K562 (cell line): ENCODE results near the gene SLC4A1. TPM values are rescaled to one million over a fixed set of nuclear protein-coding genes. Genes with fewer than 3 reads are reported as not detected.

Source experiments
- ATAC-seq: fragments of 200-7000 bp; cut with Tn5 transposase; 3 replicates; pipeline ENCODE4 v1.9.1; 2020; ENCODE audit warnings: moderate library complexity
- BruUV-seq: library from RNA; stranded (reverse); fragments of 400-500 nt; replicated peaks from 2 replicates; lab custom pipeline; 2021; lab: Mats Ljungman, UMichigan
- CTCF ChIA-PET: fragments of 300-600 bp; formaldehyde crosslinking; extraction: SDS; loops from one replicate; lab custom pipeline; 2021; ENCODE audit warnings: low intra/inter-chr PET ratio; lab: Yijun Ruan, JAX
- POLR2A ChIA-PET: fragments of 300-600, 350-650 bp; sonication (Branson Sonifier 250); formaldehyde crosslinking; extraction: SDS; loops from one replicate; lab custom pipeline; 2021; ENCODE audit warnings: antibody characterized with exemption, inconsistent platforms; lab: Yijun Ruan, JAX
- DNase-seq, 4 experiments: peaks; one replicate each; pipeline versions ENCODE4 v3.0.0 to v3.0.0-alpha.2; 2011 to 2018; ENCODE audit warnings: low spot score in 3 of 4, mixed read lengths in 3 of 4; ENCODE audit errors: extremely low read depth in 1 of 4
- FAIRE-seq: peaks from 2 replicates; lab custom pipeline; 2011; peaks lifted over from hg19 to GRCh38; lab: Jason Lieb, UNC
- H2AFZ ChIP-seq: 2 replicates; pipeline ENCODE4 v1.6.0; 2011; ENCODE audit warnings: low read depth, low read length, control low read depth, inconsistent platforms
- H3K27ac ChIP-seq: fragments of 200-600 bp; 3 replicates; pipeline ENCODE4 v1.8.0; 2011; ENCODE audit warnings: low read depth, mild to moderate bottlenecking, control low read depth, inconsistent platforms, low read length, moderate library complexity, mixed read lengths; ENCODE audit errors: extremely low read depth
- H3K27me3 ChIP-seq, 2 experiments: fragments of 300-600 bp in 1 of 2; 2 replicates in 1 of 2; 3 replicates in 1 of 2; pipeline versions ENCODE4 v1.6.0 to v1.8.0; 2011; ENCODE audit warnings: inconsistent platforms in 2 of 2, low read length in 2 of 2, mild to moderate bottlenecking in 1 of 2, mixed read lengths in 1 of 2, moderate library complexity in 1 of 2; ENCODE audit not compliant: control insufficient read depth in 2 of 2, insufficient read depth in 2 of 2
- H3K36me3 ChIP-seq: fragments of 300-600 bp; 3 replicates; pipeline ENCODE4 v1.8.0; 2011; ENCODE audit warnings: mild to moderate bottlenecking, low read length, inconsistent platforms; ENCODE audit not compliant: control insufficient read depth, insufficient read depth
- H3K4me1 ChIP-seq, 2 experiments: fragments of 200-600 bp in 1 of 2; replicated peaks in 1 of 2; 2 replicates in 1 of 2; 3 replicates in 1 of 2; pipeline versions ENCODE4 v1.5.1 to v1.8.0; 2011; ENCODE audit warnings: inconsistent platforms in 2 of 2, low read length in 2 of 2, mild to moderate bottlenecking in 1 of 2, mixed read lengths in 1 of 2, moderate library complexity in 1 of 2; ENCODE audit not compliant: control insufficient read depth in 2 of 2, insufficient read depth in 2 of 2
- H3K4me2 ChIP-seq: 2 replicates; pipeline ENCODE4 v1.6.1; 2011; ENCODE audit warnings: low read length, control low read depth, inconsistent platforms, mixed read lengths; ENCODE audit not compliant: insufficient read depth
- H3K4me3 ChIP-seq: fragments of 200-600 bp; sonication (generic), shearing (Covaris generic); 2 replicates; pipeline ENCODE4 v1.5.1; 2016; ENCODE audit warnings: control low read depth, inconsistent platforms
- H3K79me2 ChIP-seq: fragments of 200-600 bp; 3 replicates; pipeline ENCODE4 v1.8.0; 2011; ENCODE audit warnings: low read length, inconsistent platforms; ENCODE audit not compliant: control insufficient read depth, insufficient read depth
- H3K9ac ChIP-seq, 2 experiments: 2 replicates each; pipeline versions ENCODE4 v1.6.0 to v1.6.1; 2011; ENCODE audit warnings: low read depth in 2 of 2, low read length in 2 of 2, control low read depth in 1 of 2, inconsistent platforms in 1 of 2, mild to moderate bottlenecking in 1 of 2, mixed read lengths in 1 of 2; ENCODE audit not compliant: insufficient read depth in 1 of 2
- H3K9me1 ChIP-seq: one replicate; pipeline ENCODE4 v1.6.0; 2011; ENCODE audit warnings: inconsistent platforms, mild to moderate bottlenecking, low read length, moderate library complexity; ENCODE audit not compliant: control insufficient read depth, insufficient read depth
- H3K9me3 ChIP-seq: replicated peaks from 2 replicates; pipeline ENCODE4 v1.5.1; 2011; ENCODE audit warnings: low read depth, low read length, inconsistent platforms; ENCODE audit not compliant: control insufficient read depth, insufficient read depth
- H4K20me1 ChIP-seq: replicated peaks from 2 replicates; pipeline ENCODE4 v1.6.1; 2011; ENCODE audit warnings: low read length, inconsistent platforms, mixed read lengths; ENCODE audit not compliant: control insufficient read depth, insufficient read depth
- CHD1 ChIP-seq: fragments of 200-600 bp; sonication (generic); IDR thresholded peaks from one replicate; pipeline ENCODE4 v1.6.1; 2012; ENCODE audit warnings: mild to moderate bottlenecking, moderate library complexity, low read length, inconsistent platforms
- MCM5 ChIP-seq: fragments of 450-650 bp; IDR thresholded peaks from 2 replicates; pipeline ENCODE4 v1.6.1; 2016; ENCODE audit warnings: low read depth
- PTTG1 ChIP-seq: fragments of 450-650 bp; IDR thresholded peaks from 2 replicates; pipeline ENCODE4 v1.6.1; 2016; ENCODE audit warnings: low read depth, mild to moderate bottlenecking, missing genetic modification characterization, missing compliant biosample characterization
- SP2 ChIP-seq: IDR thresholded peaks from 2 replicates; pipeline ENCODE4 v1.6.1; 2011; ENCODE audit warnings: mild to moderate bottlenecking, low read depth, low read length, moderate library complexity; ENCODE audit not compliant: poor library complexity, severe bottlenecking; ENCODE audit errors: extremely low read depth
- TRIM24 ChIP-seq, 2 experiments: fragments of 450-650 bp; IDR thresholded peaks; 2 replicates each; pipeline ENCODE4 v1.6.1; 2016
- WGBS: fragments of 100-300 bp; shearing (Covaris generic); methylation state at CpG from one replicate; pipeline ENCODE4 v1.1.6; 2016; ENCODE audit warnings: low coverage, mixed read lengths; ENCODE audit not compliant: insufficient coverage; ENCODE audit errors: missing lambda C conversion rate; 5-methylcytosine and 5-hydroxymethylcytosine counted together
- in situ Hi-C: fragments of 300-500 bp; cut with MboI; formaldehyde crosslinking; loops from 4 replicates; pipeline ENCODE4 v1.15.0; 2018; ENCODE audit warnings: inconsistent platforms, mixed read lengths
- intact Hi-C: fragments of 100-400 bp; cut with micrococcal nuclease; formaldehyde crosslinking; loops from 2 replicates; pipeline ENCODE4 v1.14.2; 2022
- polyA plus RNA-seq, 8 experiments: library from polyadenylated mRNA; depleted of rRNA in 4 of 8; stranded (reverse) in 5 of 8; unstranded in 3 of 8; fragments of >200 nt; fragmentation: Nextera tagmentation in 2 of 8; fragmentation: Illumina TruSeq in 1 of 8; extraction: Ambion mirVana in 2 of 8; extraction: Trizol in 1 of 8; gene quantifications; 2 replicates each; pipeline versions ENCODE4 v1.2.1 to v1.2.3, GENCODE V29; 2011 to 2014; ENCODE audit warnings: inconsistent platforms in 1 of 8, missing spikeins in 1 of 8
- total RNA-seq, 7 experiments: library from RNA; depleted of rRNA in 6 of 7; stranded (reverse); fragments of >200 nt in 6 of 7; fragmentation: Illumina TruSeq in 2 of 7; extraction: Trizol in 2 of 7; gene quantifications; 2 replicates each; pipeline versions ENCODE4 v1.2.1 to v1.2.3, GENCODE V29; 2011 to 2021; ENCODE audit warnings: low replicate concordance in 1 of 7
- TF ChIP-seq, protein P1 (sequence below): sonication (generic); formaldehyde crosslinking; IDR thresholded peaks from 2 replicates; pipeline ENCODE4 v1.8.1; 2023; ENCODE audit warnings: mild to moderate bottlenecking, missing genetic modification reagents
- TF ChIP-seq, protein P2 (sequence below): fragments of 450-650 bp; conservative IDR thresholded peaks from 2 replicates; pipeline ENCODE4 v1.6.1; 2016; ENCODE audit warnings: missing genetic modification characterization, low read depth, mild to moderate bottlenecking, control low read depth, missing compliant biosample characterization
- TF ChIP-seq, protein P3 (sequence below): fragments of 450-650 bp; IDR thresholded peaks from one replicate; pipeline ENCODE4 v1.6.1; 2018; ENCODE audit warnings: mild to moderate bottlenecking, moderate library complexity; ENCODE audit not compliant: partially characterized antibody
- TF ChIP-seq, protein P4 (sequence below): conservative IDR thresholded peaks from 2 replicates; pipeline ENCODE4 v1.6.1; 2011; ENCODE audit warnings: low read depth, mild to moderate bottlenecking, low read length; ENCODE audit not compliant: control insufficient read depth
- TF ChIP-seq, protein P5 (sequence below): fragments of 450-650 bp; formaldehyde crosslinking; IDR thresholded peaks from 2 replicates; pipeline ENCODE4 v1.4.0; 2022; ENCODE audit warnings: mild to moderate bottlenecking, moderate library complexity

SLC4A1 gene
- total and polyA plus RNA-seq, 9 of the 15 experiments (the other 6 are each of a cell fraction or from before 2014, with no cell fraction given) = 0.14 to 1.00 (median 0.53) TPM

DNA sequence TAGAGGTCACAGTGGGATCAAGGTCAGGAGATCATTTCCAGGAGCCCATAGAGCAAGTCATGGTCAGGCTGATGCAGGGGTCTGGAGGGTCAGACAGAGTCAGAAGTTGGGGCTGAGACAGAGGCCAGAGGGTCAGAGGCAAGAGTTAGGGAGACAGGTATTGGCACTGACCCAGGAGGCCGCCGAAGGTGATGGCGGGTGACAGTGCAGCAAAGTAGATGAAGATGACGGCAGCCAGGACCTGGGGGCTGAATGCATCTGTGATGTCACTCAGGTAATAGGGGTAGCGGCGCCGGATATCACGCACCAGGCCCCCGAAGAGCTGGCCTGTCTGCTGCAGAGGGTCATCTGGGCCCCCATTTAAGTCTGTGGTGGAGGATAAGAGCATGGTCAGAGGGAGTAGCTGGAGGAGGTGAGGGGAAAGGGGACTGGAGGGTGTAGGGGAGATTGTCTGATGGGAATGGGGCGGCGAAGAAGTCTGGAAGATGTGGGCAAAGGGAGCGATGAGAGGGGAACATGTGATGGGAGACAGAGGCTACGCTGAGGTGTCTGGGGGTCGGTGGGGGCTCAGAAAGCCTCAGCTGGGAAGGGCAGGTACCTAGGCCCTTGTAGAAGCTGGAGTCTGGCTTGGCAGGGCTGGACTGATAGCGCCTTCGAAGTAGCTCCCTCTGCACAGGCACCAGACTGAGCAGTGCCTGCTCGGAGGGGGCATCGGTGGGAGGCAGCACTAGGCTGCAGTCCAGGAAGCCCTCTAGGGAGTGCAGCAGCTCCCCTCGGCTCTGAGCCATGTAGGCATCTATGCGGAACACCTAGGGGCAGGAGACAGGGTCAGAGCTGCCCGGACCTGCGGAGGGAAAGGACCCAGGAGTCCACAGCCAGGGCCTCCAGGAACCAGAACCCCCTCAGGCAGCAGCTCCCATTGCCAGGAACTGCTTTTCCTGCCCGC lies 9.8 kb downstream of the SLC4A1 start (continued):
- TF ChIP-seq, protein P1, sequence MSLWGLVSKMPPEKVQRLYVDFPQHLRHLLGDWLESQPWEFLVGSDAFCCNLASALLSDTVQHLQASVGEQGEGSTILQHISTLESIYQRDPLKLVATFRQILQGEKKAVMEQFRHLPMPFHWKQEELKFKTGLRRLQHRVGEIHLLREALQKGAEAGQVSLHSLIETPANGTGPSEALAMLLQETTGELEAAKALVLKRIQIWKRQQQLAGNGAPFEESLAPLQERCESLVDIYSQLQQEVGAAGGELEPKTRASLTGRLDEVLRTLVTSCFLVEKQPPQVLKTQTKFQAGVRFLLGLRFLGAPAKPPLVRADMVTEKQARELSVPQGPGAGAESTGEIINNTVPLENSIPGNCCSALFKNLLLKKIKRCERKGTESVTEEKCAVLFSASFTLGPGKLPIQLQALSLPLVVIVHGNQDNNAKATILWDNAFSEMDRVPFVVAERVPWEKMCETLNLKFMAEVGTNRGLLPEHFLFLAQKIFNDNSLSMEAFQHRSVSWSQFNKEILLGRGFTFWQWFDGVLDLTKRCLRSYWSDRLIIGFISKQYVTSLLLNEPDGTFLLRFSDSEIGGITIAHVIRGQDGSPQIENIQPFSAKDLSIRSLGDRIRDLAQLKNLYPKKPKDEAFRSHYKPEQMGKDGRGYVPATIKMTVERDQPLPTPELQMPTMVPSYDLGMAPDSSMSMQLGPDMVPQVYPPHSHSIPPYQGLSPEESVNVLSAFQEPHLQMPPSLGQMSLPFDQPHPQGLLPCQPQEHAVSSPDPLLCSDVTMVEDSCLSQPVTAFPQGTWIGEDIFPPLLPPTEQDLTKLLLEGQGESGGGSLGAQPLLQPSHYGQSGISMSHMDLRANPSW (CRISPR knock-in tag) = no peak

DNA sequence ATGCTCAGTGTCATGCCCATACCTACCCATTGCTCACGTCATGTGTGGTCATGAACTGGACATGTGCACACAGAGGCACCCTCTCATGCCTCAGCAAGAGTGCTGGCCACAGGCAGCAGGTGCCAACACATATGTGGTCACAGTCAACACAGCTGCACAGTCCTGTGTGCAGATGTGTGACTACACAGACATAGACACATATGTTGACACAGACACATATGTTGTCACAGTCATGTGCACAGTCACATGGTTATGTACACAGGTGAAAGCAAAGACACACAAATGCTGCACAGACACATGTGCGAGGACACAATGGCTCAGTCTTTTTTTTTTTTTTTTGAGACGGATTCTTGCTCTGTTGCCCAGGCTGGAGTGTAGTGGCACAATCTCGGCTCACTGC lies 11.3 kb downstream of the SLC4A1 start:
- Histone ChIP-seq H3K27ac (no peak overlapping the region), H3K4me2 (no peak overlapping the region), H3K4me1 (peaks cover 11 to 50% of the 10 kb centered on the region in 2 experiments; a peak in 4 of 5 replicates), H4K20me1 (peaks cover 10% of the 10 kb centered on the region; the same call in 1 of the 2 replicates), H2AFZ (no peak overlapping the region), H3K9ac (no peak overlapping the region), H3K9me1 (no peaks in the 10 kb centered on the region), H3K36me3 (no peaks in the 10 kb centered on the region), H3K4me3 (no peak overlapping the region), H3K9me3 (no peaks in the 10 kb centered on the region), H3K27me3 (peaks cover 13 to 27% of the 10 kb centered on the region in 2 experiments; a peak in 4 of 5 replicates), H3K79me2 (no peaks in the 10 kb centered on the region)
- ATAC-seq (no peak), DNase-seq (no peak), FAIRE-seq (no peak)
- intact Hi-C loops = no loop called here
- BruUV-seq = no TSS peak
- 26% methylated on average over 3 of the region's 4 CpGs for WGBS
- in situ Hi-C loops = no loop called here
- POLR2A ChIA-PET = interaction anchor here (0.6 kb wide), 1 partner anchor 15 kb away, joined by 4 read pairs; no protein-coding TSS in a partner anchor
- CTCF ChIA-PET = no interaction called here
- no peak for TF ChIP-seq CHD1
- TF ChIP-seq, protein P2, sequence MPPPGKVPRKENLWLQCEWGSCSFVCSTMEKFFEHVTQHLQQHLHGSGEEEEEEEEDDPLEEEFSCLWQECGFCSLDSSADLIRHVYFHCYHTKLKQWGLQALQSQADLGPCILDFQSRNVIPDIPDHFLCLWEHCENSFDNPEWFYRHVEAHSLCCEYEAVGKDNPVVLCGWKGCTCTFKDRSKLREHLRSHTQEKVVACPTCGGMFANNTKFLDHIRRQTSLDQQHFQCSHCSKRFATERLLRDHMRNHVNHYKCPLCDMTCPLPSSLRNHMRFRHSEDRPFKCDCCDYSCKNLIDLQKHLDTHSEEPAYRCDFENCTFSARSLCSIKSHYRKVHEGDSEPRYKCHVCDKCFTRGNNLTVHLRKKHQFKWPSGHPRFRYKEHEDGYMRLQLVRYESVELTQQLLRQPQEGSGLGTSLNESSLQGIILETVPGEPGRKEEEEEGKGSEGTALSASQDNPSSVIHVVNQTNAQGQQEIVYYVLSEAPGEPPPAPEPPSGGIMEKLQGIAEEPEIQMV (tag) = no peak
- TF ChIP-seq, protein P3, sequence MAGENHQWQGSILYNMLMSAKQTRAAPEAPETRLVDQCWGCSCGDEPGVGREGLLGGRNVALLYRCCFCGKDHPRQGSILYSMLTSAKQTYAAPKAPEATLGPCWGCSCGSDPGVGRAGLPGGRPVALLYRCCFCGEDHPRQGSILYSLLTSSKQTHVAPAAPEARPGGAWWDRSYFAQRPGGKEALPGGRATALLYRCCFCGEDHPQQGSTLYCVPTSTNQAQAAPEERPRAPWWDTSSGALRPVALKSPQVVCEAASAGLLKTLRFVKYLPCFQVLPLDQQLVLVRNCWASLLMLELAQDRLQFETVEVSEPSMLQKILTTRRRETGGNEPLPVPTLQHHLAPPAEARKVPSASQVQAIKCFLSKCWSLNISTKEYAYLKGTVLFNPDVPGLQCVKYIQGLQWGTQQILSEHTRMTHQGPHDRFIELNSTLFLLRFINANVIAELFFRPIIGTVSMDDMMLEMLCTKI = no peak
- no peak for TF ChIP-seq TRIM24 (IDR thresholded peaks at IDR 0.05)
- TF ChIP-seq, protein P4, sequence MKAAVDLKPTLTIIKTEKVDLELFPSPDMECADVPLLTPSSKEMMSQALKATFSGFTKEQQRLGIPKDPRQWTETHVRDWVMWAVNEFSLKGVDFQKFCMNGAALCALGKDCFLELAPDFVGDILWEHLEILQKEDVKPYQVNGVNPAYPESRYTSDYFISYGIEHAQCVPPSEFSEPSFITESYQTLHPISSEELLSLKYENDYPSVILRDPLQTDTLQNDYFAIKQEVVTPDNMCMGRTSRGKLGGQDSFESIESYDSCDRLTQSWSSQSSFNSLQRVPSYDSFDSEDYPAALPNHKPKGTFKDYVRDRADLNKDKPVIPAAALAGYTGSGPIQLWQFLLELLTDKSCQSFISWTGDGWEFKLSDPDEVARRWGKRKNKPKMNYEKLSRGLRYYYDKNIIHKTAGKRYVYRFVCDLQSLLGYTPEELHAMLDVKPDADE = no peak
- no peak for TF ChIP-seq MCM5
- no peak for TF ChIP-seq PTTG1 (tag)
- TF ChIP-seq, protein P5, sequence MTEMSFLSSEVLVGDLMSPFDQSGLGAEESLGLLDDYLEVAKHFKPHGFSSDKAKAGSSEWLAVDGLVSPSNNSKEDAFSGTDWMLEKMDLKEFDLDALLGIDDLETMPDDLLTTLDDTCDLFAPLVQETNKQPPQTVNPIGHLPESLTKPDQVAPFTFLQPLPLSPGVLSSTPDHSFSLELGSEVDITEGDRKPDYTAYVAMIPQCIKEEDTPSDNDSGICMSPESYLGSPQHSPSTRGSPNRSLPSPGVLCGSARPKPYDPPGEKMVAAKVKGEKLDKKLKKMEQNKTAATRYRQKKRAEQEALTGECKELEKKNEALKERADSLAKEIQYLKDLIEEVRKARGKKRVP = no peak
- TF ChIP-seq SP2 = no peak
